Upper lobe of right lung (tissue), 1 donor: ENCODE measurements around the gene TFDP1. TPM values are rescaled to one million over a fixed set of nuclear protein-coding genes. Genes with fewer than 3 reads are reported as not detected.

Experiments
- ATAC-seq: fragments of 200-7000 bp; cut with Tn5 transposase; one replicate; pipeline ENCODE4 v1.9.1; 2020; ENCODE audit warnings: mild to moderate bottlenecking, moderate library complexity
- DNase-seq: peaks from one replicate; pipeline ENCODE4 v3.0.0-alpha.2; 2020
- H3K27ac ChIP-seq: fragments of 200-600 bp; one replicate; pipeline ENCODE4 v1.8.0; 2022
- H3K27me3 ChIP-seq: fragments of 200-600 bp; one replicate; pipeline ENCODE4 v1.8.0; 2022; ENCODE audit warnings: mild to moderate bottlenecking
- H3K36me3 ChIP-seq: fragments of 200-600 bp; one replicate; pipeline ENCODE4 v1.8.0; 2022
- H3K4me1 ChIP-seq: fragments of 200-600 bp; one replicate; pipeline ENCODE4 v1.8.0; 2022
- H3K4me3 ChIP-seq: fragments of 200-600 bp; one replicate; pipeline ENCODE4 v1.8.0; 2022; ENCODE audit warnings: mild to moderate bottlenecking
- H3K9me3 ChIP-seq: fragments of 200-600 bp; one replicate; pipeline ENCODE4 v1.8.0; 2022
- CTCF ChIP-seq: fragments of 200-600 bp; IDR thresholded peaks from one replicate; pipeline ENCODE4 v1.8.0; 2022; ENCODE audit warnings: antibody characterized with exemption
- intact Hi-C: fragments of 100-400 bp; cut with DNase I; formaldehyde crosslinking; loops from one replicate; pipeline ENCODE4 v1.11.0; 2022
- total RNA-seq: library from RNA; stranded (reverse); fragmentation: NEBNext Ultra II Directional; extraction: Animal tissue kit (Norgen Biotek cat#: 25700); gene quantifications from one replicate; pipeline ENCODE4 v1.2.1, GENCODE V29; 2021
- donor health status: DM: no; HTN: yes; CAD: no; lungs with severe emphysema.

Gene TFDP1
- total RNA-seq, 1 donor from 2014 or later, result 42.3 TPM

DNA sequence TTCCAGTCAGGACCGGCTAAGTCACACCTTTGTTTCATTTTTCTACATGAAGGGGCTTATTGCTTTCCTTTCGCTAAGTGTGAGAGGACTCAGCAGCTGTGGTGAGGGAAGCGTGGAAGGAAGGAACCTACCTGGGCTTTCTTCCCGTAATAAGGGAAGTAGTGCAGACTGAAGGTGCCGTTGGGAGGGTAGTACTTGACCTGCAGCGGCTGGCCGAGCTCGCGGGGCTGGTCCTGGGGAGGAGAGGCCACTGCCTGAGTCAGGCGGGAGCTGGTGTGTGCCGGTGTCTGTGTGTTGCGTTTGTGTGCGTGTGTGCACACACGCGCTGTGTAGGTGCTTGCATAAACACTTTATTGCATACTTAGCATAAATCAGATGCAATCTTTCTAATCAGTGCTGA, 65.7 kb downstream of the TFDP1 start:
- Histone ChIP-seq H3K27ac (no peak overlapping the region), H3K36me3 (no peaks in the 10 kb centered on the region), H3K9me3 (no peaks in the 10 kb centered on the region), H3K27me3 (no peaks in the 10 kb centered on the region), H3K4me1 (peaks cover 13% of the 10 kb centered on the region), H3K4me3 (no peak overlapping the region)
- TF ChIP-seq CTCF, result no peak
- ATAC-seq (peak; percentile 57), DNase-seq (peak; percentile 83)
- intact Hi-C loops, result no loop called here

- H3K4me1 ChIP-seq, result peaks cover 13% of the 10 kb centered on the region
- DNase-seq, result peak; percentile 55
- no peaks in the 10 kb centered on the region for H3K36me3 ChIP-seq
- H3K27ac ChIP-seq, result no peak overlapping the region
- H3K27me3 ChIP-seq, result no peaks in the 10 kb centered on the region
- H3K4me3 ChIP-seq, result no peak overlapping the region
- intact Hi-C loops, result no loop called here
- no peaks in the 10 kb centered on the region for H3K9me3 ChIP-seq
- TF ChIP-seq CTCF, result no peak
- ATAC-seq, result no peak
Observed at GRCh38 chr13:113650731-113651148, 66.2 kb downstream of the TFDP1 start.

DNA sequence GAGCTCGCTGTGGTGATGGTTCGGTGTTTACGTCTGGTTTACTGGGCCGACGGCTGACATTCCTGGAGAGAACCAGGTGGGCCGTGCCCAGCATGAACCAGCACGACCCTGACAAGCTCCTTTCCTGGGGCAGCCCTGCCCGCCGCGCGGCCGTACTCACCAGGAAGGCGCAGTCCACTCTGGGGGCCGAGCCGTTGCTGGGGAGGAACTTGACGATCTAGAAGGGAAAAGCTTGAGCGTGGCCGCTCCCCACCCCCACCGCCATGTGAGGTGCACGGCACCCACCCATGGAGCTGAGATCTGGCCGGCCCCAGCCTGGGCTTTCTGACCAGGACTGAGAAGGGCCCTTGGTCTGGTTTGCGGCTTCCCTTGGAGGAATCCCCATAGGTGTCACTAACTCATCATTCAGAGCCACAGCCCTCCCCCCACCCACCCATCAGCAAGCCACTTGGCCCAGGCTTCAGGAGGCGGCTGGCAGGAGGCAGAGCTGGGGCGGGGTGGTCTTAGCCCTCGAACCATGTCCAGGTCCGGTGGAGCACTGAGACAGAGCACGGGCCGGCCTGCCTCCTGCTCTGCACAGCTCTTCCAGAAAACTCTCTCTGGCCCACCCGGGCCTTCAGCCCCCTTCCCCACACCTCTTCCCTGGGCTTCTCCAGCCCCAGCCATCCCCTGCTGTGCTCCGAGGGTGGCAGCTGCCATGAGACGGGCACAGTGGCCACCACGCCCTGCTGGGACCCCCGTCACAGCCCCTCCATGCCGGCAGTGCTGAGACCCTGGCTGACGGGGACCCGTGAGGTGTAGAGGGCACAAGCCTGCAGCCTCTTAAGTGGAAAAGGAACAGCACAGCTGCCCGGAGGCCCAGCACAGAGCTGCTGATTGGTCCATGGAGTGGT, 67.2 kb downstream of the TFDP1 start:
- no peak for TF ChIP-seq CTCF
- Histone ChIP-seq H3K4me3 (no peak overlapping the region), H3K9me3 (no peaks in the 10 kb centered on the region), H3K4me1 (peaks cover 8% of the 10 kb centered on the region), H3K36me3 (no peaks in the 10 kb centered on the region), H3K27ac (no peak overlapping the region), H3K27me3 (no peaks in the 10 kb centered on the region)
- ATAC-seq (no peak), DNase-seq (peak; percentile 63)
- intact Hi-C loops, result no loop called here

GRCh38 chr13:113652404-113653263, 68.1 kb downstream of the TFDP1 start:
- H3K36me3 ChIP-seq, result no peaks in the 10 kb centered on the region
- H3K4me3 ChIP-seq, result no peak overlapping the region
- H3K9me3 ChIP-seq, result no peaks in the 10 kb centered on the region
- no peaks in the 10 kb centered on the region for H3K4me1 ChIP-seq
- intact Hi-C loops, result no loop called here
- ATAC-seq (no peak), DNase-seq (peak; percentile 49)
- H3K27me3 ChIP-seq, result no peaks in the 10 kb centered on the region
- no peak overlapping the region for H3K27ac ChIP-seq
- TF ChIP-seq CTCF, result no peak

DNA sequence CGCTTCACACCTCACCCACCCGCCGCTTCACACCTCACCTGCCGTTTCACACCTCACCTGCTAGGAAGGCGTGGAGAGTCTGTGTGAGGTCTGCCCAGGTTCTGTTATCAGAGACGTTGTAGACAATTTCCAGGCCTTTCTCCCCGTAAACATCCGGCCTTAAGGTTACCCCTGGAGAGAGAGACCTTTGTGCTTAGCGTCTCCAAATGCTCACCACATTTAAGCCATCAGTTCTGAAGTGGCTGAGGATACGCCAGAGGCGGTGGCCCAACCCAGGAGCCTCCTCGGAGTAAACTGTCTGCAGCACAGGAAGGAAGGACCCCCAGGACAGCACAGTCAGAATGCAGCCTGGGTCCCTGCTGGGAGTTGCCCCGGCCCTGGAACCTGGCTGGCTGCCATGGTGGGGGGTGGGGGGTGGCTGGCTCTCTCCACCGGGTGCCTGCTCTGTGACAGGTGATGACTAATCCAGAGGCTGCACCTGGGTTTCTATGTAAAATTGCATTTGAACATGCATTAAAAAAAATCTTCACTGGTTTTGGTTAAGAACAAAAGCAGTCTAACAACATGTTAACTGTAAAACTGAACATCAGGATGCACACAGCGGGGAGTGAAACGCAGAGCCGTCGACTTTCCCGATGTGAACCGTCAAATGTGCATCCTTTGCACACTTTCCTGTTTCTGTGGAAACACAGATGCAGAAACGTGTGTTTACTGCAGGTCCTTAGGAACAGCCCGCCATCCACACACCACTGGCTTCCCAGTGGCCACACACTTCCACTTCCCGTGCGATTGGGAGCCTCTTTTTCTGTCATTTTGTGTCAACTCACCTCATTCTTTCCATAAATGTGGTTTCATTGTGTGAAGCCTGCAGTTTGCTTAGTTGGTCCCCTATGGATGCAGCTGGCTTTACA, 69.0 kb downstream of the TFDP1 start:
- intact Hi-C loops, result no loop called here
- Histone ChIP-seq H3K36me3 (no peaks in the 10 kb centered on the region), H3K4me1 (no peaks in the 10 kb centered on the region), H3K27ac (no peak overlapping the region), H3K9me3 (no peaks in the 10 kb centered on the region), H3K27me3 (no peaks in the 10 kb centered on the region), H3K4me3 (no peak overlapping the region)
- no peak for TF ChIP-seq CTCF
- ATAC-seq (no peak), DNase-seq (peak; percentile 44)
